ENCODE data around the gene C1QTNF8. TPM values are rescaled to one million over a fixed set of nuclear protein-coding genes. Genes with fewer than 3 reads are reported as not detected.

The C1QTNF8 gene
- total and polyA plus RNA-seq, 2 of the 13 experiments (the other 11 are each of a cell fraction or from before 2014, with no cell fraction given) = 0.09 TPM; not detected in 1

DNA sequence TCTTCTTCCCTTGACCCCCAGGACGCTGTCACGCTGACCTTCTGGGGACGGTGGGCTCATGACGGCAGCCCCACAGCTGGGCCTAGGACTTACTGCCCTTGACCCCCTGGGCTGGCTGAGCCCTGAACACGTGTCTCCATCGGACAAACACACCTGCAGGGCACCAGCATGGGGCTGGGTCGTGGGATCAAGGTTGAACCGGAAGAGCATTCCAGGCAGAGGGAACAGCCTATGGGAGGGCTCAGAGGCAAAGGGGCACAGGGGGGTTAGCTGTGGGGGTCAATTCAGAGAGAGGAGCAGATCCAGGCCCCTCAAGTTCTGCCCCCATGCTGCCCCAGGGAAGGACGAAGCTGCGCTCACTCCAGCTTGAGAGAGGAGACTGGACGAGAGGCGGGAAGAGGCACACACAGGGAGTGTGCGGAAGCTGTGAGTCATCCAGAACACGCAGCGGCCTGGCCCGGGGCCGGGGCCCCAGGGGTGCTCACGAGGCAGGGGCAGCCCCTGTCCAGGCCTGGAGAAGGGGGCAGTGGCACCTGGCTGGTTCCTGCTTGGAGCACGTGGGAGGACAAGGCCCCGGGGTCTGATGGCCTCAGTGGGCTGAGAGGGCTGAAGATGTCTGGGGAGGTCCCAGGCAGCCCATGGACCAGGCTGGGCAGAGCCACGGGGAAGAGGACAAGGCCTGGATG is 13.6 kb downstream of the C1QTNF8 start (continued):
- TF ChIP-seq HNF1A (IDR thresholded peaks at IDR 0.05; ENCODE audit: low read depth) (no peak), HNF1A (CRISPR knock-in tag; IDR thresholded peaks at IDR 0.05; ENCODE audit: borderline replicate concordance) (0 out of 2 replicates have a peak, but pooled peaks have one; percentile 60), ZBTB21 (CRISPR knock-in tag; IDR thresholded peaks at IDR 0.05) (no peak; the same call in 1 of the 2 replicates), SATB2 (CRISPR knock-in tag; IDR thresholded peaks at IDR 0.05) (peak; percentile 93), PRDM4 (CRISPR knock-in tag; IDR thresholded peaks at IDR 0.05; ENCODE audit: borderline replicate concordance) (no peak), ZNF446 (CRISPR knock-in tag; IDR thresholded peaks at IDR 0.05) (peak; percentile 85), SMAD9 (CRISPR knock-in tag; IDR thresholded peaks at IDR 0.05) (peak; percentile 99; the same call in 1 of the 2 replicates), NFIC (IDR thresholded peaks at IDR 0.05; ENCODE audit: low read length) (no peak), ZNF121 (CRISPR knock-in tag; IDR thresholded peaks at IDR 0.05) (peak; percentile 55; the same call in 1 of the 2 replicates), TRIM22 (IDR thresholded peaks at IDR 0.05) (no peak), MAFG (CRISPR knock-in tag; IDR thresholded peaks at IDR 0.05) (no peak), ZNF329 (CRISPR knock-in tag; IDR thresholded peaks at IDR 0.05; ENCODE audit: low read depth) (peak; percentile 78; the same call in 1 of the 2 replicates), ZBTB7A (CRISPR knock-in tag; IDR thresholded peaks at IDR 0.05) (peak; percentile 99), KAT2B (IDR thresholded peaks at IDR 0.05; ENCODE audit: borderline replicate concordance, low read depth, low read length) (no peak), GTF2F1 (IDR thresholded peaks at IDR 0.05; ENCODE audit: low read length) (no peak), HHEX (CRISPR knock-in tag; IDR thresholded peaks at IDR 0.05) (peak; percentile 6; the same call in 1 of the 2 replicates), ZNF235 (CRISPR knock-in tag; IDR thresholded peaks at IDR 0.05; ENCODE audit: borderline replicate concordance) (no peak), NFATC3 (CRISPR knock-in tag; IDR thresholded peaks at IDR 0.05) (peak; percentile 80; the same call in 1 of the 2 replicates), ZNF781 (CRISPR knock-in tag; IDR thresholded peaks at IDR 0.05; ENCODE audit: borderline replicate concordance, not compliant biosample characterization) (peak; percentile 92), HNRNPK (IDR thresholded peaks at IDR 0.05; ENCODE audit: low read depth, low read length, poor library complexity, severe bottlenecking) (no peak), CCDC6 (CRISPR knock-in tag; IDR thresholded peaks at IDR 0.05) (peak; percentile 88; the same call in 1 of the 2 replicates)
